Naive thymus-derived CD8-positive, alpha-beta T cell (primary cell): ENCODE results near the gene SLC6A3. TPM values are rescaled to one million over a fixed set of nuclear protein-coding genes. Genes with fewer than 3 reads are reported as not detected.

ENCODE experiments used
- ATAC-seq, 2 donors: fragments of 150-1000 bp; cut with Tn5 transposase in 1 of 2; sonication (Bioruptor Pico), chemical (Tn5 transposase) in 1 of 2; 1 replicate in 1 of 2; 2 replicates in 1 of 2; pipeline ENCODE4 v1.10.0; 2021; ENCODE audit warnings: mild to moderate bottlenecking in 2 of 2, moderate library complexity in 2 of 2
- POLR2A ChIA-PET: fragments of 350-600 bp; sonication (Branson Sonifier 250); formaldehyde crosslinking; loops from one replicate; lab custom pipeline; 2021; ENCODE audit warnings: antibody characterized with exemption; lab: Charles Lee
- DNase-seq, 10 donors: peaks; one replicate each; pipeline versions ENCODE4 v3.0.0 to v3.0.0-alpha.2; 2020 to 2022
- H3K27ac Mint-ChIP-seq, 10 donors: one replicate each; pipeline ENCODE4 v1.8.0; 2020 to 2022; ENCODE audit warnings: mild to moderate bottlenecking in 10 of 10, mixed read lengths in 10 of 10, moderate library complexity in 4 of 10, inconsistent platforms in 1 of 10
- H3K27me3 Mint-ChIP-seq, 5 donors: one replicate each; pipeline ENCODE4 v1.8.0; 2021 to 2022; ENCODE audit warnings: mixed read lengths in 5 of 5
- H3K36me3 Mint-ChIP-seq, 3 donors: one replicate each; pipeline ENCODE4 v1.8.0; 2020 to 2022; ENCODE audit warnings: mixed read lengths in 3 of 3, mild to moderate bottlenecking in 2 of 3, inconsistent platforms in 1 of 3
- H3K4me1 Mint-ChIP-seq, 4 donors: one replicate each; pipeline ENCODE4 v1.8.0; 2021 to 2022; ENCODE audit warnings: mixed read lengths in 4 of 4
- H3K4me3 Mint-ChIP-seq, 10 donors: one replicate each; pipeline ENCODE4 v1.8.0; 2020 to 2022; ENCODE audit warnings: mild to moderate bottlenecking in 10 of 10, mixed read lengths in 10 of 10, moderate library complexity in 6 of 10, inconsistent platforms in 1 of 10
- H3K9me3 Mint-ChIP-seq, 9 donors: one replicate each; pipeline ENCODE4 v1.8.0; 2020 to 2022; ENCODE audit warnings: mixed read lengths in 9 of 9, mild to moderate bottlenecking in 3 of 9, inconsistent platforms in 1 of 9, moderate library complexity in 1 of 9
- polyA plus RNA-seq, 3 donors: library from polyadenylated mRNA; unstranded; fragments of 300-500 nt; fragmentation: Illumina TruSeq; gene quantifications; one replicate each; pipeline ENCODE4 v1.2.3, GENCODE V29; 2021
- total RNA-seq, 8 experiments: library from RNA in 2 of 8; stranded (reverse) in 2 of 8; gene quantifications; one replicate each; pipeline ENCODE4 v1.2.3 and lab custom pipeline; 2021 to 2026

Gene SLC6A3
- total and polyA plus RNA-seq, 5 experiments from 2014 or later: 0.08 to 0.27 (median 0.09) TPM; not detected in 2

DNA sequence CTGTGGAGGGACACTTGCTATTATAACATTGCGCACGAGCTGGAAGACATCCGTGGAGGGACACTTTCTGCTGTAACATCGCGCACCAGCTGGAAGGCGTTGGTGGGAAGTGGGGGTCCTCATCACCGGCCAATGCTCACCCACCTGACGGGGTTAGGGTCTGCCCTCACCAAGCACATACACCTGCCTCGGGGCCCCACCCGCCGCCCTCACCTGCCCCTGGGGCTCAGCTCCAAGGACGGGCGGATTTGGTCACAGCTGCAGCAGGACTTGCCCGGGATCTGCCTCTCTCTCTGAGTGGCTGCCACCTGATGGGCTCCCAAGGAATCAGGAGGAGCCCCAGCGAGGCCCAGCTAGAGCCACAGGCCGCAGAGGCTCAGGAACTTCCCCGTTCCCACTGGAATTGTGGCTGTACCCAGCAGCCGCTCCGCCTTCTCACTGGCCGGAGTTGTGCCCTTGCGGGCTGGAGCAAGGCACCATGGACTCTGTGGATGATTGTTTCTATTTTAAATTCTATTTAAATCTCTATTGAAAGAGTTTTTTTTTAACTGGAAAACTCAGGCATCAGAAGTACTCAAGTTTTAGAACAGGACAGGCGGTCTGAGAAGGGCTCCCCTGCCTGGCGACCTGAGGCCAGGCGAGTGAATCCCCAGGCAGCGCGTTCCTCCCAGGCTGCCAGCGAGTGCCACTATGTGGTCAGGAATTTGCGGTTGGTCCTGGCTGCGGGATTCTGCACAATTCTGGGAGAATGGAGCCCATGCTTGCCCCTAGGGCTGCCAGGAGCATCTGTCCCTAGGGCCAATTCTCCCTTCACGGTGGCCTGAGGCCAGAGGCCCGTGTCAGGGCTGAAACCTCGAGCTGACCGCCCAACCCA is 38.9 kb upstream of the SLC6A3 start:
- ATAC-seq (no peak), DNase-seq (no peak)
- H3K27me3 Mint-ChIP-seq: no peaks in the 10 kb centered on the region
- H3K4me3 Mint-ChIP-seq: no peak overlapping the region
- H3K36me3 Mint-ChIP-seq: peaks cover 0 to 33% (median 3%) of the 10 kb centered on the region in 3 donors
- POLR2A ChIA-PET: no interaction called here
- H3K27ac Mint-ChIP-seq: no peak overlapping the region
- H3K4me1 Mint-ChIP-seq: peaks cover 6 to 49% (median 13%) of the 10 kb centered on the region in 4 donors
- H3K9me3 Mint-ChIP-seq: no peaks in the 10 kb centered on the region

DNA sequence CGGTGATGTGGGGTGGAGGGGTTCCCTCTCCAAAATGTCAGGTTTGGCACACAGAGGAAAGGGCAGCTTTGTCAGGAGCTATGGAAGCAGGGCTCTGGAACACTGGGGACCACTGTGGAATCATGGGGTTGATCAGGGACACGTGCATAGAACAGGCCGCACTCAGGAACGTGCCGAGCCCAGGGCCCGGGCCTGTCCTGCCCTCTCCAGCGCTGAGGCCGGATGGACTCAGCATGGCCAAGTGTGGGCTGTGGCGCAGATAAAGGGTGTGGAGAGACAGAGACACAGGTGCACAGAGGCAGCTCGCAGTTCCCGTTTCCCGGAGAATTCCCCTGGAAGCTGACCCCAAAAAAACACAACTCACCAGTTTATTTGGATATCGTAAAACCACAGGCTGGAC is 37.8 kb upstream of the SLC6A3 start:
- Mint-ChIP-seq H3K36me3 (peaks cover 0 to 36% (median 1%) of the 10 kb centered on the region in 3 donors), H3K27me3 (no peaks in the 10 kb centered on the region), H3K9me3 (no peaks in the 10 kb centered on the region), H3K4me3 (no peak overlapping the region), H3K4me1 (peaks cover 6 to 45% (median 11%) of the 10 kb centered on the region in 4 donors), H3K27ac (peak overlapping the region in 1 of 10 donors; percentile 7)
- ATAC-seq (no peak), DNase-seq (no peak)
- POLR2A ChIA-PET: no interaction called here

DNA sequence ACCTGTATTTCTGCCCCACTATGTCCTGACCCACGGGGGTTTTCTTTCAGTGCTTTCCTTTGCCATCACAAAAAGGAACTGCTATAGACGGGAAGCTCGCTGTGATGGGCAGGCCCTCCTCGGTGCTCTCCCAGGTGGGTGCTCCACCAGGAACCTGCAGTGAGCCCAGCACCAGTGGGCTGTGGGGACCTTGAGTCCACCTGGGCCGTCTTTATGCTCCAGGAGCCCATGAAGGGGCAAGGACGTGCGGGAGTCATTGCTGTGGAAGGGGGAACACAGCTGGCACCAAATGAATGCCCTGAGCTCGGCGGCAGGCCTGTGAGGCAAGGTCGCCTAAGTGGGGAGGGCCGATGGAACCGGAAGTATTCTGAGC is 36.7 kb upstream of the SLC6A3 start:
- no peak for ATAC-seq
- Mint-ChIP-seq H3K4me1 (peaks cover 5 to 44% (median 11%) of the 10 kb centered on the region in 4 donors), H3K27me3 (no peaks in the 10 kb centered on the region), H3K27ac (peak overlapping the region in 1 of 10 donors; percentile 56), H3K36me3 (peaks cover 0 to 30% (median 2%) of the 10 kb centered on the region in 3 donors), H3K4me3 (no peak overlapping the region), H3K9me3 (no peaks in the 10 kb centered on the region)
- DNase-seq: no peak
- POLR2A ChIA-PET: no interaction called here

DNA sequence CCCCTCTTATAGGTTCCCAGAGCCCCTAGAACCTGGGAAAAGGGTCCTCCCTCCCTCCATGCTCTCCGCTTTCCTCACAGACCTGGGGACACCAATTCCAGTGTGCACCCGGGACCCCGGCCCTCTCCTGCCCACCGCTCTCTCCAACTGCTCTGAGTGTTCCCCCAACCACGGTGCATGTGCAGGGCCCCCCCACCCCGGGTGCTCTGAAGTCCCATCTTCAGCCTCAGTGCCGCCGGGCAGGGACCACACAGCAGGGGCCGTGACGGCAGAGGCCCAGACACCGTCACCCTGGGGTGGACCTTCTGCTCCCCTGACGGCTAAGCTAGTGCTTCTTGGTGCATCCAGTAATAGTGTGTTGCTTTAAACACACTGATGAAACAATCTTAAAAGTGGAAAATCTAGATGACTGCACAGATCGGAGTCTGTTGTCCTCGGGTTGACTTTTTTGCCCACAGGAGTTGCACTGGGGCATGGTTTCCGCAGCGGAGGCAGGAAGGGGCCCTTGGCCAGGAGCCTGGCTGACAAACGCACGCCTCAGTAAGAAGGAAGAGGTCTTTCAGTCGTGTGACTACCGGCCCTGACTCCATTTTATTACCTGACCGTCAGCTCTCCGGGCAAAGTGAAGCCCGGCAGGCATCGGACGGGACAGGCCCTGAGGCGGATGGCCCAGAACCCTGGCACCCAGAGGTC is 36.2 kb upstream of the SLC6A3 start:
- Mint-ChIP-seq H3K9me3 (no peaks in the 10 kb centered on the region), H3K27ac (peak overlapping the region in 3 of 10 donors; percentile 1 to 56 (median 18)), H3K4me3 (no peak overlapping the region), H3K27me3 (no peaks in the 10 kb centered on the region), H3K4me1 (peaks cover 5 to 44% (median 11%) of the 10 kb centered on the region in 4 donors), H3K36me3 (peaks cover 0 to 33% (median 3%) of the 10 kb centered on the region in 3 donors)
- no peak for ATAC-seq
- no peak for DNase-seq
- POLR2A ChIA-PET: no interaction called here

DNA sequence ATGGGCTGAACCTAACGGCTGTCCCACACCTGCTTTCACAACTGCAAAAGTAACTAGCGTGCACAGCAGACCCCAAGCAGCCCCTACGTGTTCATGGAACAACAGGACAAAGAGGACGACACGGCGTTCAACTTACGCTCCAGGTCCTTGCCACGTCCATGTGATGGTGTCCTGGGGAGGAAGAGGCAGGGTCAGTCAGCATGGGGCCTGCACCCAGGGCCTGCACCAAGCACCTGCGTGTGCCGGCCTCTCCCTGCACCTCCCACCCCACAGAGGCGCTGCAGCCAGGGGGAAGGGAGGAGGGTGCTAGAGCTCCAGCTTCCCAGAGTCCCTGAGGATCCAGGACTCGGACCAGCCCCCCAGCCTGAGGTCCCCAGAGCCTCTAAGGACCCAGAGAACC is 35.6 kb upstream of the SLC6A3 start:
- Mint-ChIP-seq H3K4me3 (no peak overlapping the region), H3K4me1 (peaks cover 5 to 44% (median 11%) of the 10 kb centered on the region in 4 donors), H3K36me3 (peaks cover 0 to 32% (median 3%) of the 10 kb centered on the region in 3 donors), H3K9me3 (no peaks in the 10 kb centered on the region), H3K27ac (peak overlapping the region in 2 of 10 donors; percentile 41 to 73), H3K27me3 (no peaks in the 10 kb centered on the region)
- ATAC-seq: no peak
- DNase-seq: no peak
- POLR2A ChIA-PET: no interaction called here

DNA sequence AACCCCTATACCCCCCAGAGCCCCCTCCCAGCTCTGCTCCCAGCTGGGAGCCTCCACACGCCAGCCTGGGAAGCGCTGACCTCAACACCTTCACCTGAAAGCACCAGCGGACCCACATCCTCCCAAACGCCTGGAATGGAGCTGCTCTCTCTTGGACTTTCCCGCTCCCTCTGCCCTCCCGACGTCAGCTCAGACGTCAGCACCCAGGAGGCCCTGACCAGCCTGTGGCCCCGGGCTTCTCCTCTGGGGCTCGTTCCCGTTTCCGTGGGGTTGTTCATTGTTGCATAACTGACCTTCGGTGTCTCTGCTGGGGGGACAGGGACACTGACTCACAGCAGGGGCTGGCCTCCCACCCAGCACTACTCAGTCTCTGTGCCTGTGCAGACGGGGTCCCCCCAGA is 35.0 kb upstream of the SLC6A3 start:
- no peaks in the 10 kb centered on the region for H3K27me3 Mint-ChIP-seq
- H3K4me3 Mint-ChIP-seq: peak overlapping the region in 3 of 10 donors; percentile 28 to 43 (median 34)
- no peaks in the 10 kb centered on the region for H3K9me3 Mint-ChIP-seq
- peaks cover 5 to 43% (median 11%) of the 10 kb centered on the region in 4 donors for H3K4me1 Mint-ChIP-seq
- POLR2A ChIA-PET: no interaction called here
- H3K27ac Mint-ChIP-seq: peak overlapping the region in 4 of 10 donors; percentile 20 to 73 (median 32)
- no peak for ATAC-seq
- H3K36me3 Mint-ChIP-seq: peaks cover 0 to 32% (median 3%) of the 10 kb centered on the region in 3 donors
- DNase-seq: no peak

DNA sequence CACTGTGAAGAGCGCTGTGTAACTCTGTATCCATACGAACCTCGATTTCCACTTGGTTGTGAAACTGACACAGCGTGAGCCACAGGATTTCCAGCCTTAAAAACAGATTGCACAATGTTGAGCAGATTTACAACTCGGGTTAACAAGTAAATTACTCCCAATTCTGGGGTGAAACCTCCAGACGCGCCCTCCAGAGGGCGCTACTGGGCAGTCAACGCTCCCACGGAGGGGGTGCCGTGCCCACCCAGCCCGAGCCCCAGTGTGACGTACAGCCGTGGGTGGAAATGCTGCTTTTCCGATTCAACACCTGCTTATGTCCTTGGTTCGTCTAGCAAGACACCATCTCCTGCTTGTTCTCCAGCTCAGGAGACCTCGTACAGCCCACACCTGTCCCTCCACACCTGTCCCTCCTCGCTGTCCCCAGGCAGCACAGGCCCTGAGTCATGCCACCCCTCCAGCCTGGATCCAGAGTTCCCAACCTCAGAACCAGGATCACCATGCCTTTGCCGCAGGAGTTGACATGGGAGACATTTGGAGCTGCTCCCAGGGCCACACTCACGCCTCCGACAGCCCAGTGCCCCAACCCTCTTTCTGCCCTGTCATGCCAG is 34.4 kb upstream of the SLC6A3 start:
- Mint-ChIP-seq H3K36me3 (peaks cover 0 to 32% (median 3%) of the 10 kb centered on the region in 3 donors), H3K4me3 (peak overlapping the region in 1 of 10 donors; percentile 43), H3K4me1 (peaks cover 5 to 39% (median 11%) of the 10 kb centered on the region in 4 donors), H3K27me3 (no peaks in the 10 kb centered on the region), H3K9me3 (no peaks in the 10 kb centered on the region), H3K27ac (peak overlapping the region in 4 of 10 donors; percentile 15 to 73 (median 24))
- peak; percentile 56 to 67 for ATAC-seq
- POLR2A ChIA-PET: no interaction called here
- DNase-seq: peak; percentile 29 to 73 (median 54)

DNA sequence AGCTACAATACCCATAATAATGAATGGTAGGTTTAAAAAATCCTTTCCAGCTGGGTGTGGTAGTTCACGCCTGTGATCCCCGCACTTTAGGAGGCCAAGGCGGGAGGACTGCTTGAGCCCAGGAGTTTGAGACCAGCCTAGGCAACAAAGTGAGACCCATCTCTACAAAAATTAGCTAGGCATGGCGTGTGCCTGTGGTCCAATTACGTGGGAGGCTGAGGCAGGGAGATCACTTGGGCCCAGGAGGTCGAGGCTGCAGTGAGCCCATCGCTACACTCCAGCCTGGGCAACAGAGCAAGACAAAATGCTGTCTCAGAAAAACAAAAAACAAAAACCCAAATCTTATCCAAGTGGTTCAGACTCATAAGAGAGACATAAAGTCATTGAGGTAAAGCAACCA is 33.8 kb upstream of the SLC6A3 start:
- DNase-seq (no peak), ATAC-seq (no peak)
- no peaks in the 10 kb centered on the region for H3K27me3 Mint-ChIP-seq
- H3K4me3 Mint-ChIP-seq: no peak overlapping the region
- POLR2A ChIA-PET: no interaction called here
- H3K9me3 Mint-ChIP-seq: no peaks in the 10 kb centered on the region
- no peak overlapping the region for H3K27ac Mint-ChIP-seq
- H3K4me1 Mint-ChIP-seq: peaks cover 5 to 37% (median 11%) of the 10 kb centered on the region in 4 donors
- peaks cover 0 to 38% (median 3%) of the 10 kb centered on the region in 3 donors for H3K36me3 Mint-ChIP-seq

DNA sequence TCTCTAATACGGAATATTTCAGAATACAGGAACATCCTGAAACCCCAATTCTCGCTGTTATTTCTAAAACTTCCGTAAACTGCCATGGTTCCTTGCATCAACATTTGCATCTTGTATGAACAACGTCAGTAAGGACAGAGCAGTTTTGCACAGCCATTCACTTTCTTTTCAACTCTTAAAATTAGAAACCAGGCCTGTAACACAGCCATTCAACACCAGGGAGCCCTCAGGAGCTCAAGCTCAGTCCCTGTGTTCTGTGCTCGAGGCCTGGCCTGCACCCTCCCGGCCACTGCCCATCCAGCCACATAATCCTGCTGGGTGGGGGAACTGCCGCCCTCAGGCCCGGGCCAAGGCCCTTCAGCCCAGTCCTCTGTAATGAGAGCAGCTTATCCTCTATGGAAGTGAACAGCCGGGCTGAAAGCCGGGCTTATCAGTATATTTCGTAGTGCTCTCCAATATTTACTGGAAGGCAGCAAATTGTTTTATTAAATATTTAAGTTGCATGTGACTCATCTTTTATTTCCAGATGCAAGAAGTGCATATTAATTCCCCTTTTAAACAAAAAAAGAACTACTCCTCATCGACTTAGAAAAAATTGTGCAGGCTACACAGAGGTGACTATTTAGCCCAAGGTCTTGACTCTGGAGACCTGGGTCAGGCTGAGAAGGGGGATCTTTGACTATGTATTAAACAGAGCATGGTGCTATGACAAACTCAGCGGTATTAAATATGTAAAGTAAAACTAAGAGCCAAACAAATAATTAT is 33.2 kb upstream of the SLC6A3 start:
- Mint-ChIP-seq H3K9me3 (no peaks in the 10 kb centered on the region), H3K36me3 (peaks cover 0 to 41% (median 3%) of the 10 kb centered on the region in 3 donors), H3K27me3 (no peaks in the 10 kb centered on the region), H3K4me1 (peaks cover 5 to 36% (median 11%) of the 10 kb centered on the region in 4 donors), H3K4me3 (no peak overlapping the region), H3K27ac (no peak overlapping the region)
- POLR2A ChIA-PET: no interaction called here
- ATAC-seq (no peak), DNase-seq (no peak)

DNA sequence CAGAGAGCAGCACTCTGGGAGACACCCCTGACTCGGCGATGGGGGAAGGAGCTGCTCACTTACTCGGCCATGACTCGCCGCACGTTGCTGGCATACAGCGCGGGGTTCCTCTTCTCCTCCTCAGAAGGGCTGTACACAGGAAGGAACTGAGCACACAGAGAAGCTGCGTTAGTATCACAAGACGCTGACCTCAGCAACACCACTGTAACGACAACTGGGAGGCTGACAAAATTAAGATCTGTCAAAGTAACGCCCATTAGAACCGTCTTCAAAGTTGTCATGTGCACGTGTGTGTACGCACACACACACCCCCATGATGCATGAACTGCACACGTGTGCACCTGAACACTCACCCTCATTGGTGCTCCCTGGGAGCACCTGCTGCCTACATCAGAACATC is 32.1 kb upstream of the SLC6A3 start:
- Mint-ChIP-seq H3K9me3 (no peaks in the 10 kb centered on the region), H3K4me1 (peaks cover 7 to 30% (median 11%) of the 10 kb centered on the region in 4 donors), H3K36me3 (peaks cover 0 to 40% (median 3%) of the 10 kb centered on the region in 3 donors), H3K27ac (no peak overlapping the region), H3K27me3 (no peaks in the 10 kb centered on the region), H3K4me3 (no peak overlapping the region)
- POLR2A ChIA-PET: no interaction called here
- no peak for ATAC-seq
- no peak for DNase-seq

DNA sequence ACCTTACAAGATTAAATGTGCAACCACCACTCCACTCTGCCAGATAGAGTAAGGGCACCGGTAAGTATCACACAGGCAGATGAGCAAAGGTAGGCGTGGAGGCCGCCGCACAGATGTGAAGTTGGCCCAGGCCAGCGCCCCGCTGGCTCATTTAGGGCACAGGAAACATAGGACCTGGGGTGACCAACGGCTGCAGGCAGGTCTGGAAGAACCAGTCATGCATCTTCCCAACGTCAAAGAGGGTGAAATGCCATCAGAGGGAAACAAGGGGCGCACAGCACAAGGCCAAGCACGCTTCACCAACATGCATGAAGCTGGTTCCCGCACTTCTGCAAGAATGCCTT is 31.7 kb upstream of the SLC6A3 start:
- Mint-ChIP-seq H3K27me3 (no peaks in the 10 kb centered on the region), H3K9me3 (no peaks in the 10 kb centered on the region), H3K4me3 (no peak overlapping the region), H3K27ac (no peak overlapping the region), H3K4me1 (peaks cover 7 to 27% (median 11%) of the 10 kb centered on the region in 4 donors), H3K36me3 (peaks cover 0 to 40% (median 3%) of the 10 kb centered on the region in 3 donors)
- ATAC-seq (no peak), DNase-seq (peak in 1 of 10 donors; percentile 53)
- POLR2A ChIA-PET: no interaction called here
